Measurements from ENCODE around the gene PPRC1. TPM values are rescaled to one million over a fixed set of nuclear protein-coding genes. Genes with fewer than 3 reads are reported as not detected.
A peak's percentile ranks its signal among the peaks of the same experiment; 100 is the strongest.

PPRC1 gene
- total RNA-seq, 1 donor from 2014 or later: 12.1 TPM

DNA sequence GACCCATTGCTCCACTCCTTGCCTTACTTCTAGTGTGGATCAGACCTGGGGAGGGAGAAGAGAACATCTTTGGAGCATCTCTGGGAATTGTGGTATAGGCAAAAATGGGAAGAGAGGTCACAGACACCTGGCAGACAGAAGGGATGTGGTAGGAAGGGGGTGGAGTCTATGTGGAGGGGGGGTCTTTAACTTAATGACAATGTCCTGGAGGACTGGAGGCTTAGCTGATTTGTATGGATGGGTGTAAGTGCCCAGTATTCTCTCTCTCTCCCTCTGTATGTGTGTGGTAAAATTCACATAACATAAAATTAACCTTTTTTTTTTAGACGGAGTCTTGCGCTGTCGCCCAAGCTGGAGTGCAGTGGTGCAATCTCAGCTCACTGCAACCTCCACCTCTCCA, 9.6 kb upstream of the PPRC1 start:
- Histone ChIP-seq H3K4me3 (no peak overlapping the region), H3K27ac (replicated peaks) (no peak overlapping the region), H3K27me3 (ENCODE audit: low read depth) (no peaks in the 10 kb centered on the region), H3K9me3 (replicated peaks) (no peaks in the 10 kb centered on the region), H3K4me1 (peaks cover 39% of the 10 kb centered on the region), H3K36me3 (no peaks in the 10 kb centered on the region)
- TF ChIP-seq, protein P1, sequence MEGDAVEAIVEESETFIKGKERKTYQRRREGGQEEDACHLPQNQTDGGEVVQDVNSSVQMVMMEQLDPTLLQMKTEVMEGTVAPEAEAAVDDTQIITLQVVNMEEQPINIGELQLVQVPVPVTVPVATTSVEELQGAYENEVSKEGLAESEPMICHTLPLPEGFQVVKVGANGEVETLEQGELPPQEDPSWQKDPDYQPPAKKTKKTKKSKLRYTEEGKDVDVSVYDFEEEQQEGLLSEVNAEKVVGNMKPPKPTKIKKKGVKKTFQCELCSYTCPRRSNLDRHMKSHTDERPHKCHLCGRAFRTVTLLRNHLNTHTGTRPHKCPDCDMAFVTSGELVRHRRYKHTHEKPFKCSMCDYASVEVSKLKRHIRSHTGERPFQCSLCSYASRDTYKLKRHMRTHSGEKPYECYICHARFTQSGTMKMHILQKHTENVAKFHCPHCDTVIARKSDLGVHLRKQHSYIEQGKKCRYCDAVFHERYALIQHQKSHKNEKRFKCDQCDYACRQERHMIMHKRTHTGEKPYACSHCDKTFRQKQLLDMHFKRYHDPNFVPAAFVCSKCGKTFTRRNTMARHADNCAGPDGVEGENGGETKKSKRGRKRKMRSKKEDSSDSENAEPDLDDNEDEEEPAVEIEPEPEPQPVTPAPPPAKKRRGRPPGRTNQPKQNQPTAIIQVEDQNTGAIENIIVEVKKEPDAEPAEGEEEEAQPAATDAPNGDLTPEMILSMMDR (IDR thresholded peaks at IDR 0.05; ENCODE audit: borderline replicate concordance): no peak
- intact Hi-C loops (cut with micrococcal nuclease): no loop called here
- DNase-seq: no peak

DNA sequence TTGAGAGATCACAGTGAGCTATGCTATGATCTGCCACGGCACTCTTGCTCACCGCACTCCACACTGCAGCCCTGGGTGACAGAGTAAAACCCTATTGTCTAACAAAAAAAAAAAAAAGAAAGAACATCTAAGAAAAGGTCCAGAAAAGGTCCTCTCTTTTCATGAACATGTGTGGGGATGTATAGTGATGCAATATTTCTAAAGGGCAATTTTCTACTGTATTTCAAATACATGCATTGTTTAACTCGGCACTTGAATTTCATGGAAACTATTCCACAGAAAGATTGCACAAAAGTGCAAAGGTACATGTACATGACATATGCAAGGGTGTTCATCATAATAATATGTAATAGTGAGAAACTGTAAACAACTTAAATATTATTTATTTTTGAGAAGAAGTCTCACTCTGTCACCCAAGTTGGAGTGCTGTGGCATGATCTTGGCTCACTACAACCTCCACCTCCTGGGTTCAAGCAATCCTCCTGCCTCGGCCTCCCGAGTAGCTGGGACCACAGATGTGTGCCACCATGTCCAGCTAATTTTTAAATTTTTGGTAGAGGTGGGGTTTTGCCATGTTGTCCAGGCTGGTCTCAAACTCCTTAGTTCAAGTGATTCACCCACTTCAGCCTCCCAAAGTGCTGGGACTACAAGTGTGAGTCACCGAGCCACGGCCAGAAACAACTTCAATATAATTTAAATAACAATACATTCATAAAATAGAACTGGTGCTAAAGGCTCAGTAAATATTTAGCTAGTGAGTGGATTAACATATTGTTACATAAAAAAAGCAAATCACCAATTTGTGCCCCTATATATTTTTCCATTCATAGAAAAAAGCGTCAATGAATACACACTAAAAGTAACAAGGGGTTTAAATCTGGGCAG, 1.3 kb upstream of the PPRC1 start:
- TF ChIP-seq, protein P1 (IDR thresholded peaks at IDR 0.05; ENCODE audit: borderline replicate concordance): no peak
- Histone ChIP-seq H3K27me3 (ENCODE audit: low read depth) (no peaks in the 10 kb centered on the region), H3K4me1 (peaks cover 45% of the 10 kb centered on the region), H3K27ac (replicated peaks) (peak overlapping the region; percentile 92), H3K36me3 (no peaks in the 10 kb centered on the region), H3K4me3 (no peak overlapping the region), H3K9me3 (replicated peaks) (no peaks in the 10 kb centered on the region)
- intact Hi-C loops (cut with micrococcal nuclease): no loop called here
- DNase-seq: no peak

DNA sequence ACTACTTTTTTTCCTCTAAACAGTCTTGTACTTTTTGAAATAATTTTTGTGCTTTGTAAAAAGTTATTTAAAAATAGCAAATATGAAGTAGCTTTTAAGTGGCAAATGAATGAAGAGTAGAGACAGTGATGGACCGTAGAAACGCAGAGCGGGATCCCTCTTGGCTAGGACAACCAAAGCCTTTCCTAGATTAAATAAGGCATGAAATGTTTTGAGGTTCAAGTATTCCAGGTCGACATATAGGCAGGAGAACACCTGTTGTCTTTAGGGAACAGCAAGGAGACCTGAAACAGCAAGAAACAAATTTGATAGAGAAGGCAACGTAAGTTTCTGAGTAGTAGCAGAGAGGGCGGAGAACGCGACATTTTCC, 662 bp upstream of the PPRC1 start:
- Histone ChIP-seq H3K9me3 (replicated peaks) (no peaks in the 10 kb centered on the region), H3K4me1 (peaks cover 51% of the 10 kb centered on the region), H3K27ac (replicated peaks) (peak overlapping the region; percentile 92), H3K36me3 (no peaks in the 10 kb centered on the region), H3K4me3 (peak overlapping the region; percentile 83), H3K27me3 (ENCODE audit: low read depth) (no peaks in the 10 kb centered on the region)
- DNase-seq: no peak
- TF ChIP-seq, protein P1 (IDR thresholded peaks at IDR 0.05; ENCODE audit: borderline replicate concordance): no peak
- intact Hi-C loops (cut with micrococcal nuclease): no loop called here

DNA sequence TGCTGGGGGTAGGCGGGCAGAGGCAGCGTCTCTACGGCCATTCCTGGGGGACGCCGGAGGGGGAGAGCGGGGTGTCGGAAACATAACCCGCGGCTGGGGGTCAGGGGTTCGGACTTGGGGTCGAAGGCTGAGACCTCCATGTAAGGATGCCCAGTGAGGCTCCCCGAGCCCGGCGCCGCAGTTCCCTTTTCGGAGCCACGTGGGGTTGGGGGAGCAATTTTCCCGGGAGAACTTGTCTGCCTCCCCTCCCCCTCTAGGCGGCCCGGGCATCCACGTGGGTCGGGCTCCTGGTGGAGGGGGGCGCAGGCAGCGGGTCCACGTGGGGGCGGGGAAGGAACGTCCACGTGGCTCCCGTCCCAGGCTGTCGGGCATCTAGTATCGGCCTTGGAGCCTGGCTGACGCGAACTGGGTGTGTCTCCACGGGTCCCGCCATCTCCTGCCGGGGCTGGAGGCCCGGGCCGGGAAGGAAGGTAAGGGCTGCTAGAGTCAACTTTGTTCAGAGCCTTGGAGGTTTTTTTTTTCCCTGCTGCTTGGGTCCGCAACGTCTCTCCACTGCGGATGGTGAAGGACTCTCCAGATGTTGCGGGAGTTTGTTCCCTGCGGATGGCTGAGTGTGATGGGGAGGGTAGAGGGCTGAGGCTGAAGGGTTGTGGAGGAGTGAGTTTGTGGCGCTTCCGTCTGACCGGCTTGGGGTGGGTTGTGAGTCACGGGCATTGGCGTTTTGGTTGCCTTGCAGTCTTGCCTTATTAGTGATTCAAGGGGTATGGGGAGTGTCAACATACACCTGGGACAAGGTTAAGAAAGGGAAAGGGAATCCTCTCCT, 744 bp downstream of the PPRC1 start:
- Histone ChIP-seq H3K27ac (replicated peaks) (peak overlapping the region; percentile 92), H3K36me3 (peaks cover 10% of the 10 kb centered on the region), H3K27me3 (ENCODE audit: low read depth) (no peaks in the 10 kb centered on the region), H3K9me3 (replicated peaks) (no peaks in the 10 kb centered on the region), H3K4me1 (peaks cover 62% of the 10 kb centered on the region), H3K4me3 (peak overlapping the region; percentile 83)
- intact Hi-C loops (cut with micrococcal nuclease): no loop called here
- TF ChIP-seq, protein P1 (IDR thresholded peaks at IDR 0.05; ENCODE audit: borderline replicate concordance): no peak
- peak; percentile 74 for DNase-seq

DNA sequence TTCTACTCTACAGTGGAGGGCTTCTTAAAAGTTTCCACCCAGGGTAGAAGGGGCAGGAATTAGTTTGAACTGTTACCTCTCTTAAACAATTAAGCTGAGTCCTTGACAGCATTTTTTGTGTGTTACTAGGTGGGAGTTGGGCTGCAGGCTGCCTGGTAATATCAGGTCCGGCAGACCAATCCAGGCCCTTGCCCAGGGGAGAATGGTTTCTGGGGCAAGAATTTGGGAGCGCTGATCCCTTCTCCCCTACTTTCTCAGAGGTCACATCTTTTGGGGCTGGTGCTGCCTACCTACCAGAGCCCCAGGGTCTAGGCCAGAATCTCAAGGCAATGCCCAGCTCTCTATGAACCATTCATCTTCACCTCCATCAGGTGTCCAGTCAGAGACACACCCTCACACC, 1.6 kb downstream of the PPRC1 start:
- Histone ChIP-seq H3K9me3 (replicated peaks) (no peaks in the 10 kb centered on the region), H3K4me1 (peaks cover 62% of the 10 kb centered on the region), H3K27me3 (ENCODE audit: low read depth) (no peaks in the 10 kb centered on the region), H3K36me3 (peaks cover 18% of the 10 kb centered on the region), H3K27ac (replicated peaks) (no peak overlapping the region), H3K4me3 (peak overlapping the region; percentile 83)
- DNase-seq: no peak
- TF ChIP-seq, protein P1 (IDR thresholded peaks at IDR 0.05; ENCODE audit: borderline replicate concordance): no peak
- intact Hi-C loops (cut with micrococcal nuclease): no loop called here

All from left ventricle myocardium inferior (tissue), 1 donor.